ENCODE data around the gene ANXA1.

- TF ChIP-seq CTCF (IDR thresholded peaks at IDR 0.05) (no peak), ZFX (IDR thresholded peaks at IDR 0.05; ENCODE audit: borderline replicate concordance) (no peak)
These were observed 18.7 kb downstream of the ANXA1 start for GRCh38 chr9:73170185-73170957.
